ENCODE data around the gene MALL. TPM values are rescaled to one million over a fixed set of nuclear protein-coding genes. Genes with fewer than 3 reads are reported as not detected.
"Not testable (repeated sequence)": the region's sequence is repeated elsewhere in the genome, so short reads cannot be mapped to it uniquely, and the experiment has no call there.

MALL gene
- total RNA-seq, 1 donor from 2014 or later: 0.85 TPM

- H3K9me3 Mint-ChIP-seq (ENCODE audit: low read depth); H3K4me3 Mint-ChIP-seq (ENCODE audit: unreplicated experiment); H3K27me3 Mint-ChIP-seq (ENCODE audit: low read depth); H3K4me1 Mint-ChIP-seq (ENCODE audit: low read depth); H3K27ac Mint-ChIP-seq (ENCODE audit: unreplicated experiment); H3K36me3 Mint-ChIP-seq (ENCODE audit: low read depth); DNase-seq (ENCODE audit: low spot score): not testable (repeated sequence)
These were observed 32.5 kb downstream of the MALL start for GRCh38 chr2:110083162-110083561.

DNA sequence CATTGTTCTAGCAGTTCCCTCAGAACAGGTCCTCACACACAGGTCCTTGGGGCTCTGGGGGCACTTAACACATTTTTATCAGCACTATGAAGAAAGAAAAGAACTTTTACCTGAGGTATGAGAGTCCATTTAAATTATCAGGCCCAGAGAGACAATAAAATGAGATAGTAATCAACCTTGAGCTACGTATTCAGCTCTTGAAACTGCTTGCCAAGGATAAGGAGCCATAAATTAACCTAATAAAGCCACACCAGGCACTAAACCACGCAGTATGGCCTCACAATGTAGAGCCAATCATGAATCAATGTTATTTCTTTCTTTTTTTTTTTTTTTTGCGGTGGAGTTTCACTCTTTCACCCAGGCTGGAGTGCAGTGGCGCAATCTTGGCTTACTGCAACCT is 37.5 kb downstream of the MALL start:
- H3K27ac Mint-ChIP-seq (ENCODE audit: unreplicated experiment); H3K36me3 Mint-ChIP-seq (ENCODE audit: low read depth); DNase-seq (ENCODE audit: low spot score); H3K27me3 Mint-ChIP-seq (ENCODE audit: low read depth); H3K4me1 Mint-ChIP-seq (ENCODE audit: low read depth); H3K9me3 Mint-ChIP-seq (ENCODE audit: low read depth); H3K4me3 Mint-ChIP-seq (ENCODE audit: unreplicated experiment): not testable (repeated sequence)

DNA sequence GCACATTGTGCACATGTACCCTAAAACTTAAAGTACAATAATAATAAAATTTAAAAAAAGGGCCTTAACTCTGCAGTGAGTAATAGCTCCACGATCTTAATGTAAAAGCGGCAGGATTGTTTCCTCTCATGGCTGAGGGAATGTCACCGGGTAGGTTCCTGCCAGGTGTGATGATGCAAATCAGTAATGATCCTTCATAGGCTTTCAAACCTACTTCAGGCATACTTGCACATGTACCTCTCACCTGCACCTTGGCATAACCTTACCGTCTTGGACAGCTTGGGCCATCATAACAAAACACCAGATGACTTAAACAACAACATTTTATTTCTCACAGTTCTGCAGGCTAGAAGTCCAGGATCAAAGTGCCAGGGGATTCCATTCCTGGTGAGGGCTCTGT is 39.7 kb downstream of the MALL start:
- H3K4me1 Mint-ChIP-seq (ENCODE audit: low read depth); H3K4me3 Mint-ChIP-seq (ENCODE audit: unreplicated experiment); H3K27me3 Mint-ChIP-seq (ENCODE audit: low read depth); DNase-seq (ENCODE audit: low spot score); H3K27ac Mint-ChIP-seq (ENCODE audit: unreplicated experiment); H3K36me3 Mint-ChIP-seq (ENCODE audit: low read depth); H3K9me3 Mint-ChIP-seq (ENCODE audit: low read depth): not testable (repeated sequence)

DNA sequence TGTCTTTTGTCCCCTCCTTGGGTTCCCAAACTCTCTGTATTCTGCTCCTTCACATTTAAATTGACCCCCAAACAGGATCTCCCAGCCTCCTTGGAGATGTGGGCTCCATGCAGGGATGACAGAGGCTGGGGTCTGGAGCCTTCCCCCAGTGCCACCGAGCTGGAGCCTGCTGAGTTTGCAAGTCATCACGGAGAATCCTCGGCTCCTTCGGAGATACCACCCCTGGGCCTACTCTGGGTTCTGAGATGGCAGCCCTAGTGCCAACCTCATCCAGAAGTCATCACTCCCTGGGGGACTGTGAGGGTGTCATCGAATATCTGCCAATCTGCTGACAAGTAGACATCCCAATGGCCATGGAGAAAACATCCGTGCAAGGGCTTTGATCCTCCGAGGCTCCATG is 45.8 kb downstream of the MALL start:
- peak; percentile 55 for DNase-seq (ENCODE audit: low spot score)
- not testable (repeated sequence) for H3K9me3 Mint-ChIP-seq (ENCODE audit: low read depth); H3K27me3 Mint-ChIP-seq (ENCODE audit: low read depth); H3K27ac Mint-ChIP-seq (ENCODE audit: unreplicated experiment); H3K36me3 Mint-ChIP-seq (ENCODE audit: low read depth); H3K4me3 Mint-ChIP-seq (ENCODE audit: unreplicated experiment); H3K4me1 Mint-ChIP-seq (ENCODE audit: low read depth)

DNA sequence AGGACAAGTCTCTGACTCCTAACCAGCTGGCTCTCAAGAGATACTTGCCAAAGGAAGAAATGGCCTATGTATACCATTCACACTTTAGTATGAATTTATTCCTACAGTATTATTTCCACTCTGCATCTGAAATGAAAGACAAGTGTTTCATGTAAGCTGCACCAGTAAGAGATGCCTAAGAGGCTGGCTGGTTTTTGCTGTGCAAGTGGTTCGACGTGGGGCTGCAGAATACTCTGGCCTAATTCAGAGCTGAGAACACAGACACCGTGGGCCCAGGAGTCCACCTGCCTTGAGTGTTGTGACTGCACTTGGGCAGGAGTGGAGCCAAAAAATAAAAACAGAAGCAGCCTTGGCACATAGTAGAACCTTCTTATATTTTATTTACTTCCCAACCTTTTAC is 47.5 kb downstream of the MALL start:
- not testable (repeated sequence) for H3K36me3 Mint-ChIP-seq (ENCODE audit: low read depth); H3K27me3 Mint-ChIP-seq (ENCODE audit: low read depth); H3K4me3 Mint-ChIP-seq (ENCODE audit: unreplicated experiment); H3K4me1 Mint-ChIP-seq (ENCODE audit: low read depth); H3K27ac Mint-ChIP-seq (ENCODE audit: unreplicated experiment); DNase-seq (ENCODE audit: low spot score); H3K9me3 Mint-ChIP-seq (ENCODE audit: low read depth)

GRCh38 chr2:110062332-110062731 is 53.3 kb downstream of the MALL start:
- DNase-seq (ENCODE audit: low spot score): not testable (repeated sequence)

DNA sequence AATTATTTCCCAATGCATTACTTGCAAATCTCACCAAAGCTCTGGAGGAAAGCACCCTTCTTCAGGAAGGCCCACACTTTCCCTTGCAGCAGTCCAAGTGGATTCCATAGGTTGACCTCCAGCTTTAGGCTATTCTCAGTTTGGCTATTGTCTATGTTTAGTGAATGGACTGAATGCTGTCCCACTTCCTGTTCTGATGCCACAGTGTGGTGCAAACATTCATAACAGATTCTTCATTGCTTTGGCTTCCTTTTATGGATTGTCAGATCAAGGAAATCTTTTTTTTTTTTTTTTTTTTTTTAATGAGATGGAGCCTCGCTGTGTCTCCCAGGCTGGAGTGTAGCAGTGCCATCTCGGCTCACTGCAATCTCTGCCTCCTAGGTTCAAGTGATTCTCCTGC is 55.1 kb downstream of the MALL start:
- H3K4me3 Mint-ChIP-seq (ENCODE audit: unreplicated experiment); H3K9me3 Mint-ChIP-seq (ENCODE audit: low read depth); H3K36me3 Mint-ChIP-seq (ENCODE audit: low read depth); H3K27ac Mint-ChIP-seq (ENCODE audit: unreplicated experiment); H3K27me3 Mint-ChIP-seq (ENCODE audit: low read depth); H3K4me1 Mint-ChIP-seq (ENCODE audit: low read depth); DNase-seq (ENCODE audit: low spot score): not testable (repeated sequence)

More at GRCh38 chr2:110062332-110062731, 53.3 kb downstream of the MALL start:
- not testable (repeated sequence) for H3K27me3 Mint-ChIP-seq (ENCODE audit: low read depth); H3K4me3 Mint-ChIP-seq (ENCODE audit: unreplicated experiment); H3K36me3 Mint-ChIP-seq (ENCODE audit: low read depth); H3K4me1 Mint-ChIP-seq (ENCODE audit: low read depth); H3K9me3 Mint-ChIP-seq (ENCODE audit: low read depth); H3K27ac Mint-ChIP-seq (ENCODE audit: unreplicated experiment)

GRCh38 chr2:110059694-110060358 is 55.8 kb downstream of the MALL start:
- not testable (repeated sequence) for H3K4me1 Mint-ChIP-seq (ENCODE audit: low read depth); H3K27ac Mint-ChIP-seq (ENCODE audit: unreplicated experiment); H3K9me3 Mint-ChIP-seq (ENCODE audit: low read depth); H3K36me3 Mint-ChIP-seq (ENCODE audit: low read depth); H3K4me3 Mint-ChIP-seq (ENCODE audit: unreplicated experiment); DNase-seq (ENCODE audit: low spot score); H3K27me3 Mint-ChIP-seq (ENCODE audit: low read depth)

DNA sequence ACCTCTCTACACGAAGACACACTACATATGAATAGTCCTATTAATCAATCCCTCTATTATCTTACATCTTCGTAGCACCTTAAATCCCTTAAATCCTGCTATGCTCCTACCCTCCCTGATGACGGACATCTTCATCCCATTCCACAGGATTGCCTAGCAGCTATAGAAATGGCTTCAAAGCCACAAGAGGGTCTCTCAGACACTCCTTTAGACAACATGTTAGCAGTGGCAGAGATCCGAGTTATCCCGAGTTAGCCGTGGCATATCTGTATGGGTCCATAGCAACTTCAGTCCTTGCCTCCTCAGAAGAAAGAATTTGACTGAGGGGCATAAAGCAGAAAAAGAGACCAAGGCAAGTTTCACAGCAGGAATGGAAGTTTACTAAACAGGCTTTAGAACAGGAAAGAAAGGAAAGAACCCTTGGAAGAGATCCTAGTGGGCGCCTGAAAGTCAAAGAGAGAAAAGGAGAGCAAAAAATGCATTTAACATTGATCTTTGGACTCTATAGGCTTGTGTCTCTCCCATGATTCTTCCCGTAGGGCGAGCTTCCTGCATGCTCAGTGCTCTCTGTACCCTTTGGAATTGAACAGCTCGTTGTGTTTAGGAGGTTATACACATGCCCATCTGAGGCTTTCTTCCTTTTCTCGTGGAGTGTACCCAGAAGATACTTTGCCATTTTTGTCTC is 56.5 kb downstream of the MALL start:
- H3K4me1 Mint-ChIP-seq (ENCODE audit: low read depth); H3K36me3 Mint-ChIP-seq (ENCODE audit: low read depth); H3K27ac Mint-ChIP-seq (ENCODE audit: unreplicated experiment); DNase-seq (ENCODE audit: low spot score); H3K27me3 Mint-ChIP-seq (ENCODE audit: low read depth); H3K9me3 Mint-ChIP-seq (ENCODE audit: low read depth); H3K4me3 Mint-ChIP-seq (ENCODE audit: unreplicated experiment): not testable (repeated sequence)

DNA sequence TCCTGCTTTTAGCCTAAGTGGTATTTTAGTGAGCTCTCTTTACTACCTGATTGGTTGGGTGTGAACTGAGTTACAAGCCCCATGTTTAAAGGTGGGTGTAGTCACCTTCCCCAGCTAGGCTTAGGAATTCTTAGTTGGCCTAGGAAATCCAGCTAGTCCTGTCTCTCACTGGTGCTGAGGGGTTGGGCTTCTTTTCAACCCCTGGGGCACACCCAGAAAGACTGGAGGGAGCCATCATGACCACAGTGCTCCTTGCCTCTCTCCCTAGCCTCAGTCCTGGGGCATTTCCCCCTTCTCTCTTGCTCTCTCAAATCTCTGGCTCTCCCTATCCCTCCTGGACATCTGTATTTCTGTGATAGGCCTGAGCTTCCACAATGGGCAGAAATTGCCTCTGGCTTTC is 57.6 kb downstream of the MALL start:
- H3K9me3 Mint-ChIP-seq (ENCODE audit: low read depth); H3K27me3 Mint-ChIP-seq (ENCODE audit: low read depth); H3K36me3 Mint-ChIP-seq (ENCODE audit: low read depth); H3K4me1 Mint-ChIP-seq (ENCODE audit: low read depth); H3K4me3 Mint-ChIP-seq (ENCODE audit: unreplicated experiment); H3K27ac Mint-ChIP-seq (ENCODE audit: unreplicated experiment); DNase-seq (ENCODE audit: low spot score): not testable (repeated sequence)

DNA sequence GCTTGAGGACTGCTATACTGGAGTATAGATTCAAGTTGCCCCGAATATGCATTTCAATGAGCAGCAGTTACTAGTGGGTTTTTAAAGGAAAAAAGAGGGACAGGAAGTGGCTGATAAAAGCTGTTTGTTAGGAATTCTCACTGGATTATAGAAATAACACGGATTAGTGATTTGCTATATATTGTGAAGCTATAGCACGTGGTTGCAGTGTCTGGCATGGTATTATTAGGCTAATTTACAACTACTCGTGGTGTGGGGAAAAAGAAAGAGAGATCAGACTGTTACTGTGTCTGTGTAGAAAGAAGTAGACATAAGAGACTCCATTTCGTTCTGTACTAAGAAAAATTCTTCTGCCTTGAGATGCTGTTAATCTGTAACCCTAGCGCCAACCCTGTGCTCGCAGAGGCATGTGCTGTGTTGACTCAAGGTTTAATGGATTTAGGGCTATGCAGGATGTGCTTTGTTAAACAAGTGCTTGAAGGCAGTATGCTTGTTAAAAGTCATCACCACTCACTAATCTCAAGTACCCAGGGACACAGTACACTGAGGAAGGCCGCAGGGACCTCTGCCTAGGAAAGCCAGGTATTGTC is 59.7 kb downstream of the MALL start:
- not testable (repeated sequence) for H3K27me3 Mint-ChIP-seq (ENCODE audit: low read depth); DNase-seq (ENCODE audit: low spot score); H3K9me3 Mint-ChIP-seq (ENCODE audit: low read depth); H3K36me3 Mint-ChIP-seq (ENCODE audit: low read depth); H3K27ac Mint-ChIP-seq (ENCODE audit: unreplicated experiment); H3K4me1 Mint-ChIP-seq (ENCODE audit: low read depth); H3K4me3 Mint-ChIP-seq (ENCODE audit: unreplicated experiment)

- H3K4me3 Mint-ChIP-seq (ENCODE audit: unreplicated experiment); H3K36me3 Mint-ChIP-seq (ENCODE audit: low read depth); H3K4me1 Mint-ChIP-seq (ENCODE audit: low read depth); H3K27me3 Mint-ChIP-seq (ENCODE audit: low read depth); DNase-seq (ENCODE audit: low spot score); H3K9me3 Mint-ChIP-seq (ENCODE audit: low read depth): not testable (repeated sequence)
- H3K27ac Mint-ChIP-seq (ENCODE audit: unreplicated experiment): peak overlapping the region; percentile 66
These were observed 60.9 kb downstream of the MALL start for GRCh38 chr2:110054521-110055407.

Data from chondrocyte (in vitro differentiated cells).